Stimulated activated CD4-positive, alpha-beta T cell treated with anti-CD3 and anti-CD28 coated beads, Interleukin-12 subunit alpha, Interleukin-12 subunit beta, amount 100 ng/mL, for 24 hours (primary cell): ENCODE measurements around the gene FHOD3.

Experiments
- DNase-seq, 2 experiments: peaks; one replicate each; pipeline ENCODE4 v3.0.0-alpha.2; 2020; ENCODE audit warnings: low read depth in 2 of 2

Gene FHOD3

GRCh38 chr18:36297417-36298125 lies at the start of gene FHOD3:
Gene FHOD3, plus strand, starts transcription at chr18:36297713. Its CDS starts 123 bp downstream, at chr18:36297836.
- no peak for DNase-seq

- DNase-seq: no peak
These were observed 48.1 kb upstream of the FHOD3 start for GRCh38 chr18:36249392-36249791.

- DNase-seq: no peak
These were observed 46.7 kb upstream of the FHOD3 start for GRCh38 chr18:36250827-36251226.

- no peak for DNase-seq
These were observed 42.3 kb upstream of the FHOD3 start for GRCh38 chr18:36255072-36255698.

GRCh38 chr18:36256094-36256493 lies 41.4 kb upstream of the FHOD3 start:
- no peak for DNase-seq

- DNase-seq: no peak
These were observed 34.5 kb upstream of the FHOD3 start for GRCh38 chr18:36262971-36263370.

- no peak for DNase-seq
These were observed 33.2 kb upstream of the FHOD3 start for GRCh38 chr18:36264283-36264682.

GRCh38 chr18:36265015-36265414 lies 32.5 kb upstream of the FHOD3 start:
- no peak for DNase-seq

GRCh38 chr18:36269157-36269556 lies 28.4 kb upstream of the FHOD3 start:
- DNase-seq: no peak

- no peak for DNase-seq
These were observed 26.4 kb upstream of the FHOD3 start for GRCh38 chr18:36271153-36271552.

GRCh38 chr18:36273347-36273746 lies 24.2 kb upstream of the FHOD3 start:
- DNase-seq: no peak

GRCh38 chr18:36274083-36274715 lies 23.3 kb upstream of the FHOD3 start:
- DNase-seq: no peak

- DNase-seq: no peak
These were observed 22.0 kb upstream of the FHOD3 start for GRCh38 chr18:36275561-36275960.

GRCh38 chr18:36279001-36279400 lies 18.5 kb upstream of the FHOD3 start:
- no peak for DNase-seq

GRCh38 chr18:36281936-36282335 lies 15.6 kb upstream of the FHOD3 start:
- DNase-seq: no peak

- no peak for DNase-seq
These were observed 14.1 kb upstream of the FHOD3 start for GRCh38 chr18:36283448-36283847.

- no peak for DNase-seq
These were observed 13.2 kb upstream of the FHOD3 start for GRCh38 chr18:36284268-36284667.

GRCh38 chr18:36284671-36285295 lies 12.7 kb upstream of the FHOD3 start:
- no peak for DNase-seq

- DNase-seq: no peak
These were observed 9.9 kb upstream of the FHOD3 start for GRCh38 chr18:36287653-36288052.

GRCh38 chr18:36288689-36289088 lies 8.8 kb upstream of the FHOD3 start:
- DNase-seq: no peak

- DNase-seq: no peak
These were observed 3.5 kb upstream of the FHOD3 start for GRCh38 chr18:36294031-36294430.

GRCh38 chr18:36295214-36295613 lies 2.3 kb upstream of the FHOD3 start:
- no peak for DNase-seq

GRCh38 chr18:36295880-36296301 lies 1.6 kb upstream of the FHOD3 start:
- DNase-seq: no peak
